HAP-1 (cell line): ENCODE measurements around the gene EIF5A.
A peak's percentile ranks its signal among the peaks of the same experiment; 100 is the strongest.

Experiments
- DNase-seq, 2 experiments: peaks; one replicate each; pipeline ENCODE4 v3.0.0-alpha.2; 2016 to 2020; ENCODE audit warnings: low spot score in 2 of 2
- H3K27me3 ChIP-seq: fragments of 250-450 bp; sonication (Bioruptor Pico); 2 replicates; pipeline ENCODE4 v1.5.1; 2020; ENCODE audit warnings: low read depth, mild to moderate bottlenecking, moderate library complexity
- H3K36me3 ChIP-seq: fragments of 250-450 bp; sonication (Bioruptor Pico); replicated peaks from 2 replicates; pipeline ENCODE4 v1.5.1; 2020; ENCODE audit warnings: mild to moderate bottlenecking
- H3K4me1 ChIP-seq: fragments of 250-450 bp; sonication (Bioruptor Pico); 2 replicates; pipeline ENCODE4 v1.5.1; 2020; ENCODE audit warnings: mild to moderate bottlenecking
- H3K4me3 ChIP-seq: fragments of 250-450 bp; sonication (Bioruptor Pico); 2 replicates; pipeline ENCODE4 v1.5.1; 2020; ENCODE audit warnings: mild to moderate bottlenecking, moderate library complexity
- H3K9me3 ChIP-seq: fragments of 250-450 bp; sonication (Bioruptor Pico); 2 replicates; pipeline ENCODE4 v1.5.1; 2020; ENCODE audit warnings: mild to moderate bottlenecking, moderate library complexity
- in situ Hi-C: fragments of 300-500 bp; cut with MboI; formaldehyde crosslinking; loops from 3 replicates; pipeline ENCODE4 v1.14.3; 2020; ENCODE audit warnings: low sequenced_read_pairs, inconsistent platforms, mixed read lengths

EIF5A gene

DNA sequence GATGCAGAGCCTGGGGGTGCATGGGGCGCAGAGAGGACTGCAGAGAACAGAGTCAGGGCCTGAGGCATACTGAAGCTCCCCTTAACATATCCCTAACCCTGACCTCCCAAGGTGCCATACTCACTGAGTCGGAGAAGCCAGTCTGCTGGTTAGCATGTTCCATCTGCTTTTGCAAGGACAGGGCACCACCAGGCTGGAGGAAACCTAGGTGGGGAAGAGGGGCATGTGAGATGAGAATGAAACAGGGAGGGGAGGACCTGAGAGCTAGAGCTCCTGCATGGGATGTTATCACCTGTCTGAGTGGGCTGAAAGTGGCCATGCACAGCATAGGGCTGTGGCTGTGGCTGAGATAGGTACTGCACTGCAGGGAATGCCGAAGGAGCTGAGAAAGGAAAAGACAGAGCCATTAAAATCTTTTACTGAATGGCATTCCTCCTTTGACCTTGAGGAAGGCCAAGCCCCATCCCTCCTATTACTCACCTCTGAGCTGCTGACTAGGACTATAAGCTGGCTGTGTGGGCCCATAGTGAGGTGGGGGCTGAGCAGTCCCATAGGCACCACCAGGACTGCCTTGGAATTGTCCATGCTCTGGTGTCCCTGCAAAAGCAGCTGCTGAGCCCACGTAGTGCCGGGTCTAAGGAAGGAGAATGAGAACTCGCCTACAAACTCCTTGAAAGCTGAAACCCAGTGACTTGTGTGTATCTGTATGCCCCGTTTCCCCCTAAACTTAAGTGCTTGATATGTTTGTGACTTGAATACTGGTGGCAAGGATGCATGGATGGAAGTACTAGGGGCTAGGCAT, 5.9 kb downstream of the EIF5A start:
- Histone ChIP-seq H3K4me1 (peaks cover 12% of the 10 kb centered on the region), H3K9me3 (no peaks in the 10 kb centered on the region), H3K4me3 (no peak overlapping the region), H3K36me3 (peaks cover 87% of the 10 kb centered on the region), H3K27me3 (no peaks in the 10 kb centered on the region)
- peak in 1 of 2 experiments; percentile 57 for DNase-seq
- in situ Hi-C loops, result no loop called here

DNA sequence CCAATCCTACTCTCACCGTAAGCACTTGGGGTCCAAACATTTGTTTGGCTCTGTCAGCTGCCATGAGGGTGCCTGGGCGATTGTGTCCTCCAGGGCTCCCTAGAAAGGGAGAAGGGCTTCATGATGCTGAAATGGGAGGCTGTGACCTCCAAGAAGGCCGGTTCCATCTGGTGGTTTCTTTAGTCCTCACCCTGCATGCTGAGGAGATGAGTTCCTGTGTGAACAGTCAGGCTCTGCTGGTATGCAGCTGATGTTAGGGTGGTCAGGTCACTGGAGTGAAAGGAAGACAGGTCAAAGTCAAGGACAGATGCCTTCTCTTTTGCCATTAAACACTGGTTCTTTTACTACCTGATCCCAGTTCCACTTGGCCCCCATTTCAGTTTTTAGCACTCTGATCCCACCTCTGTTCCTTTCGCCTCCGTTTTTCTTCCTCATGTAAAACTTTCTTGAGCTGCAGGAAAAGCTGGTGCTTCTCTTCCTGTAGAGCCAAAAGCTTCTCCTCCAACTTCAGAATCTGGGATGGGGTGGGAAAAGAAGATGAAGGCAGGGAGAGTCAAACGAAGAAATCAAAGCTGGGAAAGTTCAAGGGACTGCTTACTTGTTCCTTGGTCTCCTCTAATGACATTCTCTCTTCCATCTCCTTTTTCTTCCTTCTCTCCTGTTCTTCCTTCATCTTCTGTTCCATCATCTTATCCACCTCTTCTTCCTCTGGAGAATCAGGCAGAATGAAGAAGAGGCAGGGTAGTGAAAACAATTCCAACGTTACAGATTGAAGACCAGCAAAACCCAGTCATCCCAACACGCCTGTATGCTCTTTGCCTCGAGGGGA, 6.7 kb downstream of the EIF5A start:
- H3K36me3 ChIP-seq, result peaks cover 87% of the 10 kb centered on the region
- no peaks in the 10 kb centered on the region for H3K9me3 ChIP-seq
- no peaks in the 10 kb centered on the region for H3K27me3 ChIP-seq
- H3K4me3 ChIP-seq, result peak overlapping the region; percentile 58
- in situ Hi-C loops, result no loop called here
- peaks cover 12% of the 10 kb centered on the region for H3K4me1 ChIP-seq
- DNase-seq, result no peak

DNA sequence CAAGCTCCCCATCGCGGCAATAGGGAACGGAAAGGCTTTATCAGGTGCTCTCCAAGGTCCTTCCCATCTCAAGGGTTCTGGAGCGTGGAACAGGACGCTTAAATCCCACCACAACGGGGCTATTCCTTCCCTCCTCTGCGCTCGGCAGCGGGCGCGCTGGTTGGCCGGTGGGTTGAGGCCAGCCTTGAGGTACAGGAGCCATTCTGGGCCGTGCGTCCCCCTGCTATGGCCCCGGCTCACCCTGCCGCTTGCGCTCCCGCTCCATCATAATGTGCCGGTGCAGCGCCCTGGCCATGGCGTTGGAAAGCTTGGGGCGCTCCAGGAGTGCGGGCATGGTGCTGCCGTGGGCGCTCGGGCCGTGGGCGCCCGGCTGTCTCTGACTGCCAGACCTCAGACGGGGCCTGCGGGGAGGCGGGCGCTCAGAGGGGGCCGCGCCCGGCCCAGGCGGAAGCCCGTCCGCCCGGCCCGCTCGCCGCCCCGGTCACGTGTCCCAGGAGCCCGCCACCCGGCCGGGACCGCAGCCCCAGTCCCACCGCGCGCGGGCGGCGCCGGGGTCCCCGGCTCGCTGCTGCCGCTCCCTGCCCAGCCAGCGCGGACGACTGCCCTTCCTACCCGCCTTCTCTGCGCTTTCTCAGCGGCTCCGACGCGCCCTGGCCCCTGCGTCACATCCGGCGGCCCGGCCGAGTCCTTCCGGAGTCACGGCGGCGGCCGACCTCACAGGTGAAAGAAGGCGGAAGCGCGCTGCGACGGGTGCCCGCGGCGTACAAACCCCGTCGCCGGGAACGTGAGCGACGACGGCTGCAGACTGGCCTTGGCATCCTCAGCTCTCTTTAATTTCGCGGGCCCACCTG, 7.5 kb downstream of the EIF5A start, which contains the start of gene GPS2:
TSS of gene GPS2 (minus strand) at position 642 of the 851 bp plus-strand sequence. CDS start at position 334, 308 bp downstream.
- H3K4me3 ChIP-seq, result peak within 1 kb of the TSS; percentile 58
- peaks cover 10% of the 10 kb centered on the region for H3K4me1 ChIP-seq
- peak; percentile 75 to 94 for DNase-seq
- H3K27me3 ChIP-seq, result no peaks in the 10 kb centered on the region
- in situ Hi-C loops, result no loop called here
- H3K9me3 ChIP-seq, result no peaks in the 10 kb centered on the region
- H3K36me3 ChIP-seq, result peaks cover 79% of the 10 kb centered on the region

DNA sequence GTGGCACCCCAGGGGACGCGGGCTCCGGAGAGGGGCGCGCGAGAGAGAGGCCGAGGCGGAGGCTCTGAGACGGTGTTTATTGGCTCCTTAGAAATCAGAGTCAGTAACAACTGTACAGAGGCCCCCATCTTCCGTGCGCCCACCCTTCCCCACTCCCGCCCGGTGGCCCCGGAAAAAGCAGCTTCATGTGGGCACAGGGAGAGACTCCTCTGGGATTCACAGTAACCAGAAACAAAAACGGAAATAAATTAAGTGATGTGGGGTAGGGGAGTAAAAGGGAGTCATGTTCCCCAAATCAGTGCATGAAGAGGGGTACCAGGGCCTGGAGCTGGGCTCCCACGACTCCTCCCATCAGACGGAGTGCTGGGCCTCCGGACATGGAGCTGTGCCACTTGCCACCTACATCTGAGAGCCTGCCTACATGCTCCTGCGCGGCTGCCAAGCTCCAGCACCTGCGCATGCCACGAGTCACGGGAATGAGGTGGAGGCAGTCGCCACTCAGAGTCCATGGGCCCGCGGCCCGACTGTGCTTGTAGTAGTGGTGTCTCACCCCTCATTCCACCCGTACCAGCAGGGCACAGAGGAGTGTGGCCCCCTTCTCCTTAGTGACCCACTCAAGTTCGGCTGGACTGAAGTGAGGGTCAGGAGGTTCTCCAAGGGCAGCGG, 8.3 kb downstream of the EIF5A start:
- in situ Hi-C loops, result no loop called here
- no peak for DNase-seq
- Histone ChIP-seq H3K27me3 (no peaks in the 10 kb centered on the region), H3K4me3 (peak overlapping the region; percentile 58), H3K4me1 (peaks cover 10% of the 10 kb centered on the region), H3K36me3 (peaks cover 78% of the 10 kb centered on the region), H3K9me3 (no peaks in the 10 kb centered on the region)

DNA sequence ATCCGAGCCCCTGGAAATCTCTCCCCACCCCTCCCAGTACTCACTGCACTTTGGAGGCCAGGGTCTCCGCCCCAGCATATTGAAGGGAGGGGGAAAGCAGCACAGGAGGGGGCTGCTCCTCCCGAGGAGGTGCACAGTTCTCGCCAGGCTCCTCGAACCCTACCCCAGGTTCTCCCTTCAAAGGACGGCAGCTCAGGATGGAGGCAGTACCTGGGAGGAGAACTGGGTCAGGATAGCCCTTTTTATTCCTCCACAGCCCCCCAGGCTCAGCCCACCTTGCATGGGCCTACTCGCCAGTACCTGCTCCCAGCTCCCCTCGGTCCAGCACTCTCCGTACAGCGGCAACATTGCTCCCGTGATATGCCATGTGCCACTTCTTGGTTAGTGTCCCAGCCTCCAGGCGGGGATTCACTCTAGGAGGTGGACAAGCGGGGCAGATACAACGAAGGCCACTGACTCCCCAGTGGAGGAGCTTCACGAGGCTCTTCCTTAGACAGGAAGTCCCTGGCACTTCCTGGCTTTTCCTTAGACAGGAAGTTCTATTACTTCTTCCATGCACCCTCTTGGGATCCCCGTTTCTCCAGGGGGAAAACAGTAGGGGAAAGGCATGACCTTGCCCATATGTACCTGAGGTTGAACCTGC, 9.9 kb downstream of the EIF5A start:
- no peak for DNase-seq
- peaks cover 82% of the 10 kb centered on the region for H3K36me3 ChIP-seq

DNA sequence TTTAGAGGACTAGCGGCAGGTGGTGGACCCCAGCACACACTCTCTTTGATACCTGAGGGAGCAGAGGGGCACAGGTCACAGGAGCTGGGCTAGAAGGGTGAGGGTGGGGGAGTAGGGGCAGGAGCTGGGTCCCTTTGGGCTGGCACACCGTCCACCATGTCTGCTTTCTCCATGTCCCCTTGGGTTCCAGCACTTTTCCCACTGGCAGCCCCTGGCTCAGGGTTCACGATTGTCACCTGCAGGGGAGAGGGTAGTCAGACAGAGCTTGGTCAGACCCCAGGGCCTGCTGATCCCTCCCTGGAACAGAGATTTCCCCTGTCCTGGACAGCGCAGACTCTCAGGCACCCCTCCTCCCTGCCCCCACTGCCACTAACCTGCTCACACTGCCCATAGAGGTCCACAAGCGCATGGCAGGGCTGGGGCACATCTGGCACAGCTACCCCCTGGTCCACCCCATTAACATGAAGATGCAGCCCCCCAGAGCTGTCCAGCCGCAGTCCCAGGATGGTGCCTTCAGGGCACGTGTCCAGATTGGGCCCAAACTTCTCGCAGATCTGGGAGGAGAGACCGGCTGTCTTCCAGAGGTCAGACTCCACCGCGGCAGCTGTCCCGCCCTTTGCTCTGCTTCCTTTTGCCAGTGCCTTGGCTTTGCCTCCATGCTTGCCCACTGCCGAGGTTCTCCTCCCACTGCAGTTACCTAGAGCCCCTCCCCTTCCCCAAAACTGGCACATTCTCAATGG, 10.9 kb downstream of the EIF5A start:
- no peaks in the 10 kb centered on the region for H3K9me3 ChIP-seq
- H3K4me3 ChIP-seq, result no peak overlapping the region
- H3K4me1 ChIP-seq, result peaks cover 10% of the 10 kb centered on the region
- H3K27me3 ChIP-seq, result no peaks in the 10 kb centered on the region
- peaks cover 82% of the 10 kb centered on the region for H3K36me3 ChIP-seq
- DNase-seq, result no peak
- in situ Hi-C loops, result no loop called here

More for the DNA sequence above, 9.9 kb downstream of the EIF5A start:
- H3K4me3 ChIP-seq, result no peak overlapping the region
- H3K4me1 ChIP-seq, result peaks cover 10% of the 10 kb centered on the region
- no peaks in the 10 kb centered on the region for H3K27me3 ChIP-seq
- H3K9me3 ChIP-seq, result no peaks in the 10 kb centered on the region
- in situ Hi-C loops, result no loop called here

DNA sequence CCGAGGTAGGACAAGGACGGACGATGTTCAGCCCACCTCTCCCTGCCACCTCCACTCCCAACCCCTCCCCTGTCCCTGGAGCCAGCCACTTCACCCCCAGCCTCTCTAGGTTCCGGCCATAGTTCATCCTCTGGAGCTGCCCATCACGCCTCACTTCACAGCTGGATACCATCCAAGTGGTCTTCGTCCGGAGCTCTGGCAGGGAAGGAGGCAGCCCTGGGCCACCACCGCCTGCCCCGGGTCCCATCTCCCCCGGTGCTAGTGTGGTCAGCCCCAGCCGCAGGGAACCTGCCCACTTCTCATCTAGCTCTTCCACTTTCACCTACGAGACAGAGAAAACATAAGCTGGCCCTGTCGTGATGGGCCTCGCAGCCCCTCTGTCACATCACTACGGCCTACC, 14.0 kb downstream of the EIF5A start:
- in situ Hi-C loops, result no loop called here

DNA sequence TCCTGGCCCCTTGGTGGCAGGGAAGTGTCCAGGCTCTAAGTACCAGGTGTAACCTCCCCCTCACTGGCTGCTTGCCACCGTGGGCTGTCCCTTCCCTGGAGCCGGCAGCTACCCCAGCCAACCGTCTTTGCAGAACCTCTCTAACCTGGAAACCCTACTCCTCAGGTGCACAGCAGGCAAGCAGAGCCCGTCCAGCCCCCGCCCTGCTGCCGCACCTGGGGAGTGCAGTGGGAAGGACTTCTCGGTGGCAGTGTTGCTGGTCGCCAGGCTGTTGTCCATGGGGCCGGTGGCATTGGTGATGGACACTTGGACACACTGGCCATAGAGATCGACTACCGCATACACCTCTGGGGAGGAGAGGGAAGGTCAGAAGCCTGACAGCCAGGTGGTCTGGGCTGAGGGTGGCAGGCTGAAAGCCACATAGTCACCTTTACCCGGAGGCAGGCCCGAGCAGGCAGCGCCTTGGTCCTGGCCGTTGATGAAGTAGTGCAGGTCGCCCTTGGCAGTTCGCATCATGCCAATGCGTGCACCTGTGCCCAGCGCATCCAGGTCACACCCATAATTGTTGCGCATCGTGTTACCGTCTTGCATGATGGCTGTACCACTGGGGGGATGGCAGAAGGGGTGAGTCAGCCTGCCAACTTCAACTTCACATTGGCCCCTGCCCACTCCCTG, 15.2 kb downstream of the EIF5A start:
- Histone ChIP-seq H3K4me1 (0 out of 2 replicates have a peak, but pooled peaks cover under 1% of the 10 kb centered on the region), H3K27me3 (no peaks in the 10 kb centered on the region), H3K4me3 (no peak overlapping the region), H3K9me3 (no peaks in the 10 kb centered on the region), H3K36me3 (peaks cover 78% of the 10 kb centered on the region)
- in situ Hi-C loops, result no loop called here
- no peak for DNase-seq

More for the DNA sequence above, 14.0 kb downstream of the EIF5A start:
- Histone ChIP-seq H3K4me1 (no peaks in the 10 kb centered on the region), H3K27me3 (no peaks in the 10 kb centered on the region), H3K36me3 (peaks cover 83% of the 10 kb centered on the region), H3K4me3 (no peak overlapping the region), H3K9me3 (no peaks in the 10 kb centered on the region)
- DNase-seq, result no peak

DNA sequence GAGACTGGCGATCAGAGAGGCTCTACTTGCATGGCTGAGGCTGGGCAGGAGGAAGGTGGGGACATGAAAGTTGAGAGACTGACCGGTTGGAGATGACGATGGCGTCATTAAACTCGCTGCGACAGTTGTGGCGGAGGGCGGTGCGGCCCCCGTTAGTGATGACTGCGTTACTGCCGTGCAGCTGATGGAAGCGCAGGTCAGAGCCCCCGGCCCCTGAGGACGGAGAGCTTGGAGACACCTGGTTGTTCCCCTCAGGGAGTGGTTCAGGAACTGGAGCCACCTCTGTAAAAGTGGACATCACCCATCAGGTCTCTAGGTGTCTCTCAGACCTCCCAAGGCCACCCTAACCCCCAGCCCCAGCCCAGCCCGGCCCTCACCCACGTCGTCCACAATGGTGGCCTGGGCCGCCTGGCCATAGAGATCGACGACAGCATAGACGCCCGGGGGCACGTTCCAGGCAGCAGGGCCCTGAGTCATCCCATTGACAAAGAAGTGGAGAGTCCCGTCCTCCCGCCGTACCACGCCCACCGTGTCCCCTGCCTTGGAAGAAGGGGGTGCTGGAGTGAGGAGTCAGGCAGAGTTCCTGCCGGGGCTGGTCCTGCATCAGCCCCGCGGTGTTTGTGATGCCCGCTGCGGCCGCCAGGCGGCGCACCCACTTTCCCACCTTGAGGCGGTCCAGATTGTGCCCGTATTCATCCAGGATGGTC, 16.5 kb downstream of the EIF5A start:
- H3K4me3 ChIP-seq, result no peak overlapping the region
- H3K27me3 ChIP-seq, result no peaks in the 10 kb centered on the region
- in situ Hi-C loops, result no loop called here
- peak in 1 of 2 experiments; percentile 79 for DNase-seq
- H3K9me3 ChIP-seq, result no peaks in the 10 kb centered on the region
- peaks cover 6% of the 10 kb centered on the region; the same call in 1 of the 2 replicates for H3K4me1 ChIP-seq
- peaks cover 66% of the 10 kb centered on the region for H3K36me3 ChIP-seq

DNA sequence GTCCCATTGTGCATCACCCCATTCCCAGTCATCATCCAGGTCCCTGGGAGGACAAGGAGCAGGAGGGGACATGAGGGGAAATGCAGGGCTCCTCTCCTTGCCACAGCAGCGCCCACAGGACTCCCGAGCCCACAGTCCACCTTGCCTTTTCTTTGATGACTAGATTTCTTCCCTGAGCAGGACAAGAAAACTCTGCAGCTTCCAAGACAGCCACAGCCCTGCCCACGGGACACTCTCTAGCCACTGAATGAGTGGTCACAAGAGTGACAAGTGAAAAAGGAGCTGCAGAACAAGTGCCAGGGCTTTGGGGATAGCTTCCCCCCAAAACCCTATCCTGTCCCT, 17.0 kb downstream of the EIF5A start:
- H3K9me3 ChIP-seq, result no peaks in the 10 kb centered on the region
- in situ Hi-C loops, result no loop called here
- no peak for DNase-seq
- peaks cover 64% of the 10 kb centered on the region for H3K36me3 ChIP-seq
- no peak overlapping the region for H3K4me3 ChIP-seq
- peaks cover 6% of the 10 kb centered on the region; the same call in 1 of the 2 replicates for H3K4me1 ChIP-seq
- no peaks in the 10 kb centered on the region for H3K27me3 ChIP-seq

DNA sequence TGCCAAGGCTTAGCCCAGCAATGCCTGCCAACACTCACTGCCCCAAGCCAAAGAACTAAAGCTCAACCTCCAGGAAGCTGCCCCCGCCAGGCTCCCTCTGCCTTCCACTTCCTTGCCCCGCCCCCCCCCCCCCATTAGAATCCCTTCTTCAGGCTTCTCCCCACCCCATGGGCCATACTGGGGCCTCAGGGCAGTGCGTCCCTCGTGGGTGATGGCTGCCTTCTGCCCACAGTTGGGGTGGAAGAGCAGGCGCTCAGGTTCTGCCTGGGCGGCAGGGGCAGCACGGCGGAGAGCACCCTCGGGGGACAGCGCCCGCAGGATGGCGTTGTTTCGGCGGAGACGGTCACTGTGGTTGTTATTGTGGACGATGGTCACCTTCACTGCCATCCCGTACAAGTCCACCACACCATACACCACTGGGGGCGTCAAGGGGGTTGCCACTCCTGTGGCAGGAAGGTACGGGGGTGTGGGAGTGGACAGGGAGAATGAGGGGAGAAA, 17.7 kb downstream of the EIF5A start:
- Histone ChIP-seq H3K4me1 (peaks cover 6% of the 10 kb centered on the region; the same call in 1 of the 2 replicates), H3K27me3 (no peaks in the 10 kb centered on the region), H3K9me3 (no peaks in the 10 kb centered on the region), H3K36me3 (peaks cover 63% of the 10 kb centered on the region), H3K4me3 (no peak overlapping the region)
- DNase-seq, result no peak
- in situ Hi-C loops, result no loop called here
